CD4-positive, alpha-beta memory T cell (primary cell): ENCODE measurements around the gene SRPK2. TPM values are rescaled to one million over a fixed set of nuclear protein-coding genes. Genes with fewer than 3 reads are reported as not detected.

Experiments
- CTCF ChIA-PET: fragments of 350-600 bp; sonication (Branson Sonifier 250); formaldehyde crosslinking; loops from one replicate; lab custom pipeline; 2021; ENCODE audit warnings: inconsistent platforms; ENCODE audit not compliant: partially characterized antibody; lab: Charles Lee
- POLR2A ChIA-PET: fragments of 350-600 bp; sonication (Branson Sonifier 250); formaldehyde crosslinking; loops from one replicate; lab custom pipeline; 2021; ENCODE audit not compliant: partially characterized antibody; lab: Charles Lee
- DNase-seq, 5 donors: peaks; one replicate each; pipeline versions ENCODE4 v3.0.0 to v3.0.0-alpha.2; 2020 to 2022; ENCODE audit warnings: mixed read lengths in 1 of 5
- H3K27ac ChIP-seq: one replicate; pipeline ENCODE4 v1.7.0; 2013; ENCODE audit warnings: low read depth, low read length
- H3K27me3 ChIP-seq: 2 replicates; pipeline ENCODE4 v1.7.0; 2013; ENCODE audit warnings: mild to moderate bottlenecking, low read length, moderate library complexity; ENCODE audit not compliant: insufficient read depth
- H3K36me3 ChIP-seq: 2 replicates; pipeline ENCODE4 v1.7.0; 2013; ENCODE audit warnings: mild to moderate bottlenecking, low read length, moderate library complexity; ENCODE audit not compliant: insufficient read depth
- H3K4me1 ChIP-seq: 2 replicates; pipeline ENCODE4 v1.7.0; 2013; ENCODE audit warnings: mild to moderate bottlenecking, low read length, moderate library complexity; ENCODE audit not compliant: insufficient read depth
- H3K4me3 ChIP-seq, 2 donors: one replicate each; pipeline ENCODE4 v1.7.0; 2013; ENCODE audit warnings: low read length in 2 of 2, mild to moderate bottlenecking in 1 of 2
- H3K9me3 ChIP-seq, 2 donors: one replicate each; pipeline ENCODE4 v1.7.0; 2013; ENCODE audit warnings: low read length in 2 of 2, control low read depth in 1 of 2; ENCODE audit not compliant: control insufficient read depth in 1 of 2
- H3K27ac Mint-ChIP-seq, 7 donors: one replicate each; pipeline ENCODE4 v1.8.0; 2020 to 2021; ENCODE audit warnings: mixed read lengths in 7 of 7, mild to moderate bottlenecking in 6 of 7, inconsistent platforms in 3 of 7, moderate library complexity in 3 of 7
- H3K27me3 Mint-ChIP-seq, 2 donors: one replicate each; pipeline ENCODE4 v1.8.0; 2020 to 2021; ENCODE audit warnings: mixed read lengths in 2 of 2
- H3K36me3 Mint-ChIP-seq, 2 donors: one replicate each; pipeline ENCODE4 v1.8.0; 2020 to 2021; ENCODE audit warnings: mixed read lengths in 2 of 2, inconsistent platforms in 1 of 2, mild to moderate bottlenecking in 1 of 2
- H3K4me1 Mint-ChIP-seq, 4 donors: one replicate each; pipeline ENCODE4 v1.8.0; 2020 to 2021; ENCODE audit warnings: mixed read lengths in 4 of 4, mild to moderate bottlenecking in 1 of 4
- H3K4me3 Mint-ChIP-seq, 8 donors: one replicate each; pipeline ENCODE4 v1.8.0; 2020 to 2021; ENCODE audit warnings: mixed read lengths in 8 of 8, mild to moderate bottlenecking in 7 of 8, moderate library complexity in 6 of 8, inconsistent platforms in 3 of 8
- H3K9me3 Mint-ChIP-seq, 8 donors: one replicate each; pipeline ENCODE4 v1.8.0; 2020 to 2021; ENCODE audit warnings: mixed read lengths in 8 of 8, mild to moderate bottlenecking in 5 of 8, inconsistent platforms in 3 of 8, moderate library complexity in 1 of 8
- intact Hi-C: fragments of 100-400 bp; cut with micrococcal nuclease; formaldehyde crosslinking; loops from one replicate; pipeline ENCODE4 v1.15.1; 2023
- polyA plus RNA-seq, 2 donors: library from polyadenylated mRNA; unstranded; fragments of 300-500 nt; fragmentation: Illumina TruSeq; gene quantifications; one replicate each; pipeline ENCODE4 v1.2.3, GENCODE V29; 2021
- total RNA-seq, 2 experiments: library from RNA; stranded (reverse); gene quantifications; one replicate each; pipeline ENCODE4 v1.2.3, GENCODE V29; 2021

Gene SRPK2
- total and polyA plus RNA-seq, 4 experiments from 2014 or later = 36.0 to 55.2 (median 51.7) TPM

DNA sequence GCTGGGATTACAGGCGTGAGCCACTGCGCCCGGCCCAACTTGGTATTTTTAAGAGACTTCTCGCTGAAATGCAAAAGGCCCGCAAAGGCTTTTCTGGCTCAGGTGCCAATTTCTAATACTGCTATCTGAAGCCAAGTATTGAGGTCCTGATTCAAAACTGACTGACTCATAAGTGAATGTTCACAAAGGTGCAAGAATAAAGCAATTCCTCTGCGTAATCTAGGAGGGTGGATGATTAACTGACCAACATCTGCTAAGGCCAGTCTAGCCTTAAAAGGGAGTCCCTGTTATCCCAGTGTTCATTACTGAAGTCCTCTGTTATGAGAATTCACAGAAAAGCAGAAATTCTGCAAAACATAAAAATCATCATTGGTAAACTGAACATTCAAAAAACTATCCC is 111.4 kb downstream of the SRPK2 start:
- Histone ChIP-seq H3K4me3 (no peak overlapping the region), H3K9me3 (no peaks in the 10 kb centered on the region), H3K36me3 (no peaks in the 10 kb centered on the region), H3K4me1 (no peaks in the 10 kb centered on the region), H3K27ac (no peak overlapping the region), H3K27me3 (no peaks in the 10 kb centered on the region)
- no peak for DNase-seq
- H3K27ac Mint-ChIP-seq = peak overlapping the region in 1 of 7 donors; percentile 1
- ChIA-PET POLR2A (no interaction called here), CTCF (no interaction called here)
- H3K36me3 Mint-ChIP-seq = peaks cover 0 to 3% of the 10 kb centered on the region in 2 donors
- intact Hi-C loops = no loop called here
- no peaks in the 10 kb centered on the region for H3K9me3 Mint-ChIP-seq
- H3K4me1 Mint-ChIP-seq = peaks cover 14 to 26% (median 22%) of the 10 kb centered on the region in 4 donors
- no peak overlapping the region for H3K4me3 Mint-ChIP-seq
- no peaks in the 10 kb centered on the region for H3K27me3 Mint-ChIP-seq

DNA sequence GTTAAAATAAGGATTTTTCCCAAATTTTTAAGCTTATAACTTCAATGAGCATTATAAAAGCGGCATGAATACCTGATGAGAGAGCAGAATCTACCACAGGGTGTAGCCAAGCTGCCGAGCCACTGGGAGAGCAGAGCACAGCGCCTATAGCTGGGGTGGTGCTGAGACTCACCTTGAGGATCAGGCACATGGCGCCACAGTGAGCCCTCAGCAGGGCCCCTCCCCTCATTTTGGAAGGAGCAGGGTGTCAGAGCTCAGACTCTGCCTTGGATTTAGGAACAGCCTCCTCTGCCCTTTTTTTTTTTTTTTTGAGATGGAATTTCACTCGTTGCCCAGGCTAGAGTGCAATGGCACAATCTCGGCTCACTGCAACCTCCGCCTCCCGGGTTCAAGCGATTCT is 118.6 kb downstream of the SRPK2 start:
- Histone ChIP-seq H3K4me3 (no peak overlapping the region), H3K36me3 (no peaks in the 10 kb centered on the region), H3K27ac (no peak overlapping the region), H3K27me3 (no peaks in the 10 kb centered on the region), H3K4me1 (peaks cover 46% of the 10 kb centered on the region), H3K9me3 (no peaks in the 10 kb centered on the region)
- CTCF ChIA-PET = interaction anchor here (0.9 to 1.3 kb wide), 3 partner anchors 14 to 65 kb away, joined by 3 to 4 read pairs (median 3); no protein-coding TSS in a partner anchor
- POLR2A ChIA-PET = no interaction called here
- intact Hi-C loops = no loop called here
- H3K36me3 Mint-ChIP-seq = no peaks in the 10 kb centered on the region
- no peak for DNase-seq
- H3K4me3 Mint-ChIP-seq = peak overlapping the region in 7 of 8 donors; percentile 32 to 97 (median 86)
- H3K27me3 Mint-ChIP-seq = no peaks in the 10 kb centered on the region
- H3K4me1 Mint-ChIP-seq = peaks cover 33 to 63% (median 50%) of the 10 kb centered on the region in 4 donors
- peak overlapping the region in 4 of 7 donors; percentile 27 to 92 (median 89) for H3K27ac Mint-ChIP-seq
- H3K9me3 Mint-ChIP-seq = no peaks in the 10 kb centered on the region

GRCh38 chr7:105269397-105269796 is 119.3 kb downstream of the SRPK2 start:
- Histone ChIP-seq H3K4me1 (peaks cover 52% of the 10 kb centered on the region), H3K4me3 (peak overlapping the region; percentile 52 to 70), H3K27ac (peak overlapping the region; percentile 64), H3K27me3 (no peaks in the 10 kb centered on the region), H3K36me3 (no peaks in the 10 kb centered on the region), H3K9me3 (no peaks in the 10 kb centered on the region)
- DNase-seq = peak in 1 of 5 donors; percentile 32
- CTCF ChIA-PET = interaction anchor here (0.9 kb wide), 1 partner anchor 66 kb away, joined by 3 read pairs; no protein-coding TSS in a partner anchor
- H3K36me3 Mint-ChIP-seq = no peaks in the 10 kb centered on the region
- H3K4me3 Mint-ChIP-seq = peak overlapping the region; percentile 82 to 97 (median 90)
- H3K4me1 Mint-ChIP-seq = peaks cover 39 to 66% (median 55%) of the 10 kb centered on the region in 4 donors
- H3K27me3 Mint-ChIP-seq = no peaks in the 10 kb centered on the region
- POLR2A ChIA-PET = interaction anchor here (1.0 to 2.6 kb wide), 4 partner anchors 29 to 119 kb away, joined by 3 to 21 read pairs (median 4); partner anchors contain the start of gene SRPK2
- no peaks in the 10 kb centered on the region for H3K9me3 Mint-ChIP-seq
- peak overlapping the region; percentile 87 to 93 (median 91) for H3K27ac Mint-ChIP-seq
- intact Hi-C loops = loop anchor here (2.0 to 5.0 kb wide), 3 partner anchors 31 to 118 kb away; partner anchors contain the start of gene SRPK2

DNA sequence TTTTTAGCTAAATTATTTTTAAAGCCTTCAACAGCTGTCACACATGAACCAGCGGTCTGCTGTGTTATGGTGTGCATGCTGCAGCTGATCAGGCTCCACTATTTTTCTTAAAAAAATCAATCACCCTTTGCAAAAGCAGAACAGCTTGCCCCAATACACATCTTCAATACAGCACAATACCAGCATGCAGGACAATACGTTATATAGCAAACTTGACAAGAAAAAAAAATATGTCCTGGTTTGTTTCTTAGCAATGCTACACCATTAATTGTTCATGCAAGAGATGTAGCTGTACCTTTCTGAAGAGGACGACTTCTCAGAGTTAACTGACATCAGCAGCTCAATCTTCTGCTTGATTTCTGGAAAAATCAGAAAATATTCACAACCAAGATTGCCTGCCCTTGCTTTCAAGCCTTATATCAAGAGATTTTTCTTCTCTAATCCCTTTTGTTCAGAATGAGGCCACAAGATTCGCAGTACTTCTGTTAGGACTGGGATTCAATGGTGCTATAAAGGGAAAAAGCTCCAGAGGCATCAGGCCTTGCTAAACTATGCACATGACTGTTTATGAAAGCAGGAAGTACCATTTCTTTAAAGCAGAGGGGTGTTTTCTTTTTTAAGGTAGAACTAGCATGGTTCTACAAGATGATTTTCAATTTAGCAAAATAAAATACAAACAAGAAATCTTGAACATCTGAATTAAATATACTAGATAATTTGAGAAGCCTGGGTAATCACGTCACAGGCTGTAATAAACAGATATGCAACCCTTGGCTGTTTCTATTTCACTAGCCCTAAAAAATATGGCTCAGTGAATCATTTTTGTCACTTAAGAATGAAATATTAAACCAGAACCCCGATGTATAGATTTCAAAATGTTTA is 120.0 kb downstream of the SRPK2 start:
- Histone ChIP-seq H3K4me1 (peaks cover 54% of the 10 kb centered on the region), H3K27me3 (no peaks in the 10 kb centered on the region), H3K4me3 (peak overlapping the region; percentile 52 to 70), H3K36me3 (no peaks in the 10 kb centered on the region), H3K9me3 (no peaks in the 10 kb centered on the region), H3K27ac (peak overlapping the region; percentile 64)
- Mint-ChIP-seq H3K27ac (peak overlapping the region; percentile 87 to 93 (median 91)), H3K36me3 (peaks cover 0 to 2% of the 10 kb centered on the region in 2 donors), H3K27me3 (no peaks in the 10 kb centered on the region), H3K9me3 (no peaks in the 10 kb centered on the region), H3K4me3 (peak overlapping the region; percentile 82 to 97 (median 90)), H3K4me1 (peaks cover 42 to 72% (median 61%) of the 10 kb centered on the region in 4 donors)
- ChIA-PET POLR2A (interaction anchor here (0.6 to 2.6 kb wide), 11 partner anchors 30 to 1901 kb away, joined by 3 to 21 read pairs (median 3); partner anchors contain the start of genes RINT1 and SRPK2), CTCF (interaction anchor here (0.6 to 0.7 kb wide), 2 partner anchors 161 to 192 kb away, joined by 3 to 4 read pairs; no protein-coding TSS in a partner anchor)
- intact Hi-C loops = loop anchor here (2.0 to 5.0 kb wide), 3 partner anchors 32 to 119 kb away; partner anchors contain the start of gene SRPK2
- DNase-seq = peak in 4 of 5 donors; percentile 36 to 50 (median 42)

DNA sequence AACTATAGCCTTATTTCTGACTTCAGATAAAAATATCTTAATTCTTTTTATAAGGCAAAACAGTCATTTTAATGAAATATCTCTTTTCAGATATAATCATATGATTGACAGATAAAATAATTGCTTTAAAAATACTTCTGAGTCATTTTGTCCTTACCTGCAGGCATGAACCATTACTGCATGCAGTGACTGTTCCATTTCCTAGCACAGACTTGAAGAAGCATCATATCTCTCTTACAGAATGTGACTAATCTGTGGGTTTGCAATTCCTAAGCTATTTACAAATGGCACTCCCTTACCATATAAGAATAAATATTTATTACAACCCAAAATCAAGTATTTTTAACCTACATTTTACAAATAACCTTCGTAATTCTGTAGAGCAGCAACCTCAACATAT is 120.7 kb downstream of the SRPK2 start:
- DNase-seq = no peak

DNA sequence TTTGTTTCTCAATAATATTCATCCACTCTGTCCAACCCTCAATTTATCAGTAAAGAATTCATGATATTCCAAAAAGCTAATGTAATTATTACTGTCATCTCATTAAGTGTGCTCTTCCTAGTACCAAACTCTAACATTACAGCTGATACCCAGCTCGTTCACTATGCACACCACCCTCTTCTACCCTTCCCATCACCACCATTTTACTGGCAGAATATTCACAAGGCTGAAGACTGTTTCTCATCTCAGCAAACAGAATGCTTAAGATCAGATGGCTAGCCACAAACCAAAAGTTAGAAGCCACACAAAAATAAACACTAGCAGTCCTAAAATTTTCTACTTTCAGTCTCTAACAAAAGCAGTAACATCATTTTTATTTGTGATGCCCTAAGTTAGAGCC is 121.5 kb downstream of the SRPK2 start:
- H3K27me3 Mint-ChIP-seq = no peaks in the 10 kb centered on the region
- intact Hi-C loops = loop anchor here (5.0 kb wide), 1 partner anchor 120 kb away; the partner anchor contains the start of gene SRPK2
- no peak overlapping the region for H3K27ac ChIP-seq
- POLR2A ChIA-PET = interaction anchor here (0.7 to 2.6 kb wide), 4 partner anchors 31 to 264 kb away, joined by 3 to 21 read pairs (median 3); partner anchors contain the start of gene RINT1
- peak overlapping the region in 1 of 2 donors; percentile 1 for H3K4me3 ChIP-seq
- CTCF ChIA-PET = no interaction called here
- peak in 2 of 5 donors; percentile 13 to 20 for DNase-seq
- H3K36me3 Mint-ChIP-seq = peaks cover 0 to 3% of the 10 kb centered on the region in 2 donors
- peak overlapping the region; percentile 69 to 96 (median 80) for H3K4me3 Mint-ChIP-seq
- H3K4me1 ChIP-seq = peaks cover 54% of the 10 kb centered on the region
- H3K36me3 ChIP-seq = no peaks in the 10 kb centered on the region
- H3K9me3 ChIP-seq = no peaks in the 10 kb centered on the region
- peak overlapping the region; percentile 4 to 93 (median 77) for H3K27ac Mint-ChIP-seq
- no peaks in the 10 kb centered on the region for H3K27me3 ChIP-seq
- no peaks in the 10 kb centered on the region for H3K9me3 Mint-ChIP-seq
- peaks cover 39 to 76% (median 64%) of the 10 kb centered on the region in 4 donors for H3K4me1 Mint-ChIP-seq

More for the DNA sequence above, 120.7 kb downstream of the SRPK2 start:
- H3K4me1 ChIP-seq = peaks cover 54% of the 10 kb centered on the region
- H3K27me3 ChIP-seq = no peaks in the 10 kb centered on the region
- intact Hi-C loops = loop anchor here (2.0 to 5.0 kb wide), 3 partner anchors 33 to 119 kb away; partner anchors contain the start of gene SRPK2
- H3K27ac Mint-ChIP-seq = peak overlapping the region in 5 of 7 donors; percentile 76 to 92 (median 90)
- H3K27ac ChIP-seq = peak overlapping the region; percentile 64
- H3K4me3 Mint-ChIP-seq = peak overlapping the region; percentile 82 to 97 (median 90)
- peak overlapping the region; percentile 52 to 70 for H3K4me3 ChIP-seq
- no peaks in the 10 kb centered on the region for H3K36me3 ChIP-seq
- H3K4me1 Mint-ChIP-seq = peaks cover 40 to 76% (median 62%) of the 10 kb centered on the region in 4 donors
- H3K9me3 ChIP-seq = no peaks in the 10 kb centered on the region
- no peaks in the 10 kb centered on the region for H3K27me3 Mint-ChIP-seq
- no peaks in the 10 kb centered on the region for H3K9me3 Mint-ChIP-seq
- POLR2A ChIA-PET = interaction anchor here (0.7 to 2.6 kb wide), 10 partner anchors 30 to 1902 kb away, joined by 3 to 21 read pairs (median 3); partner anchors contain the start of gene RINT1
- CTCF ChIA-PET = interaction anchor here (0.7 kb wide), 1 partner anchor 162 kb away, joined by 3 read pairs; no protein-coding TSS in a partner anchor
- peaks cover 0 to 2% of the 10 kb centered on the region in 2 donors for H3K36me3 Mint-ChIP-seq
